Ascending aorta (tissue), 2 donors: Measurements from ENCODE around the gene CTXN1. TPM values are rescaled to one million over a fixed set of nuclear protein-coding genes. Genes with fewer than 3 reads are reported as not detected.

Experiments used
- DNase-seq, 2 donors: peaks; one replicate each; pipeline ENCODE4 v3.0.0-alpha.2; 2019; ENCODE audit warnings: low spot score in 2 of 2
- H3K27ac ChIP-seq, 2 donors: fragments of 200-600 bp; sonication (generic); one replicate each; pipeline ENCODE4 v1.5.1; 2016 to 2017; ENCODE audit warnings: mild to moderate bottlenecking in 1 of 2
- H3K27me3 ChIP-seq: fragments of 200-600 bp; sonication (generic); one replicate; pipeline ENCODE4 v1.5.1; 2017
- H3K36me3 ChIP-seq, 2 donors: fragments of 200-600 bp; sonication (generic); one replicate each; pipeline ENCODE4 v1.5.1; 2016
- H3K4me1 ChIP-seq, 2 donors: fragments of 200-600 bp; sonication (generic); one replicate each; pipeline ENCODE4 v1.5.1; 2016 to 2017; ENCODE audit warnings: mild to moderate bottlenecking in 1 of 2
- H3K4me3 ChIP-seq, 2 donors: fragments of 200-600 bp; sonication (generic); one replicate each; pipeline ENCODE4 v1.5.1; 2016 to 2017; ENCODE audit warnings: mild to moderate bottlenecking in 1 of 2
- H3K9me3 ChIP-seq, 2 donors: fragments of 200-600 bp; sonication (generic); one replicate each; pipeline ENCODE4 v1.5.1; 2016
- intact Hi-C: fragments of 100-400 bp; cut with DNase I; formaldehyde crosslinking; loops from one replicate; pipeline ENCODE4 v1.15.1; 2023
- total RNA-seq: library from RNA; depleted of rRNA; stranded (reverse); fragments of >200 nt; gene quantifications from one replicate; pipeline ENCODE4 v1.1.0, GENCODE V29; 2016
- TF ChIP-seq, protein P1 (sequence below), 3 experiments: fragments of 200-600 bp in 2 of 3; fragments of 450-650 bp in 1 of 3; sonication (generic) in 2 of 3; IDR thresholded peaks; one replicate each; pipeline ENCODE4 v1.5.1; 2016 to 2019; ENCODE audit warnings: antibody characterized with exemption in 3 of 3, mild to moderate bottlenecking in 1 of 3, moderate library complexity in 1 of 3

CTXN1 gene
- total RNA-seq, 1 donor from 2014 or later: not detected

DNA sequence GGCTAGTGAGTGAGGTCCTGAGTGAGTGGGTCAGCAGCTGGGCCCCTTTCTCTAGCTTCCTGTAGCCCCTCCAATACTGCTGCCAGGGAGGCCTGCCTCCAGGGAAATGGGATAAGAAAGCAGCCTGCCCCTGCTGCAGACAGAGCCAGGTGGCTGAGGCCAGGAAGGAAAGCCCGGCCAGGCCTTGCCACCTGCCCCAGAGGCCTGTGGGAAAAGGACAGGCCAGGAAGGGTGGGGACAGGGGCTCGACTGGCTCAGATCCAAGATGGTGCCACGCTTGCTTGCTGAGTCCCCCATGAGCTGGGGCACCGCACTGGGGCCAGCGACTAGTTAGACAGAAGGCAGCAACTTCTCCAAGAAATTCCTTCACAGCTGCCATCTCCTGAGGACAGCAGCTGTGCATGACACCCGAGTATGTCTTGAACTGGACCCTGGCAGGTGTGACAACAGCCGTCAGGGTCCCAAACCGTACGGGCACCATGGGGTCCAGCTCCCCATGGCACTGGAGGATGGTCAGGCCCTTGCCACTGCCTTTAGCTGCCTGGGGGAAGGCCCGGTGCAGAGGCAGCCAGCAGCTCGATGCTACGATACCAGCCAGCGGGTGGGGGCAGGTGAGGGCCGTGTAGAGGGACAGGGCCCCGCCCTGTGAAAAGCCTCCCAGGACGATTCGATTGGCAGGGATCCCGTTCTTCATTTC, 46.7 kb downstream of the CTXN1 start:
- DNase-seq: no peak
- TF ChIP-seq, protein P1, sequence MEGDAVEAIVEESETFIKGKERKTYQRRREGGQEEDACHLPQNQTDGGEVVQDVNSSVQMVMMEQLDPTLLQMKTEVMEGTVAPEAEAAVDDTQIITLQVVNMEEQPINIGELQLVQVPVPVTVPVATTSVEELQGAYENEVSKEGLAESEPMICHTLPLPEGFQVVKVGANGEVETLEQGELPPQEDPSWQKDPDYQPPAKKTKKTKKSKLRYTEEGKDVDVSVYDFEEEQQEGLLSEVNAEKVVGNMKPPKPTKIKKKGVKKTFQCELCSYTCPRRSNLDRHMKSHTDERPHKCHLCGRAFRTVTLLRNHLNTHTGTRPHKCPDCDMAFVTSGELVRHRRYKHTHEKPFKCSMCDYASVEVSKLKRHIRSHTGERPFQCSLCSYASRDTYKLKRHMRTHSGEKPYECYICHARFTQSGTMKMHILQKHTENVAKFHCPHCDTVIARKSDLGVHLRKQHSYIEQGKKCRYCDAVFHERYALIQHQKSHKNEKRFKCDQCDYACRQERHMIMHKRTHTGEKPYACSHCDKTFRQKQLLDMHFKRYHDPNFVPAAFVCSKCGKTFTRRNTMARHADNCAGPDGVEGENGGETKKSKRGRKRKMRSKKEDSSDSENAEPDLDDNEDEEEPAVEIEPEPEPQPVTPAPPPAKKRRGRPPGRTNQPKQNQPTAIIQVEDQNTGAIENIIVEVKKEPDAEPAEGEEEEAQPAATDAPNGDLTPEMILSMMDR (IDR thresholded peaks at IDR 0.05): no peak
- Histone ChIP-seq H3K4me1 (no peaks in the 10 kb centered on the region), H3K4me3 (no peak overlapping the region), H3K9me3 (no peaks in the 10 kb centered on the region), H3K27ac (no peak overlapping the region), H3K27me3 (peaks cover 5% of the 10 kb centered on the region), H3K36me3 (no peaks in the 10 kb centered on the region)
- intact Hi-C loops: no loop called here

DNA sequence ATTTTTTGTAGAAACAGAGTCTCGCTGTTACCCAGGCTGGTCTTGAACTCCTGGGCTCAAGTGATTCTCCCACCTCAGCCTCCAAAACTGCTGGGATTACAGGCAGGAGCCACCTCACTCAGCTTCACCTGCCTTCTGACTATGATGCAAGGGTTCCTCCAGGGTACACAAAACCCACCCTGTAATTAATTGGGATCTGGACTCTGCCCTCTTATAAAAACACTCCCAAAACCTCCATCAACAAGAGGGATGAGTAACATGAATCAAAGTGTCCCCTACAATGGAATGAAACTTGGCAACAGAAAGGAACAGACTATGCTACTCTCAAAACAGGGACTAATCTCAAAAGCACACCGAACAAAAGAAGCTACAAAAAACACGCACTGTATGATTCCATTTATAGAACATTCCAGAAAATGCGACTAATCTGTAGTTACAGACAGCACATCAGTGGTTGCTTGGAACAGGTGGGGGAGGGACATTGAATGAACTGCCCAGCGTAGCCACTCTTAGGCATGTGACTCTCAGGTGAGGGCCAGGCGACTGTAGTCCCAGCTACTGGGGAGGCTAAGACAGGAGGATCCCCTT, 48.6 kb downstream of the CTXN1 start:
- Histone ChIP-seq H3K36me3 (no peaks in the 10 kb centered on the region), H3K4me3 (no peak overlapping the region), H3K9me3 (no peaks in the 10 kb centered on the region), H3K4me1 (peaks cover 0 to 5% of the 10 kb centered on the region in 2 donors), H3K27ac (no peak overlapping the region), H3K27me3 (peaks cover 16% of the 10 kb centered on the region)
- TF ChIP-seq, protein P1 (IDR thresholded peaks at IDR 0.05): no peak
- no peak for DNase-seq
- intact Hi-C loops: no loop called here

DNA sequence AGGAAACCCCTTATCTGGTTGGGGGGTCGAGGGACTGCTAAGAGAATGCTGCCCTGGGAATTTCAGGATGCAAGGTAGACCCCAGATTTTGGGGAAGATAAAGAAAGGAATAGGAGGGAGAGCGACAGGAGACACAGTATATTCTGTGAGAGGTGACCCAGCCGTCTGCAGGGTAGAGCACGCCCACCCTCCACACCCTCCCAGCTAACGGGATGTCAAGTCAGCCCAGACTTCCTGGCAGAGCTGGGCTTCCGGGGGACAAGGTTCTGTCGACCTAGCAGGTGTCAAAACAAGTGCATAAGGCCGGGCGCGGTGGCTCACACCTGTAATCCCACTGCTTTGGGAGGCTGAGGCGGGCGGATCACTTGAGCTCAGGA, 51.0 kb downstream of the CTXN1 start:
- H3K9me3 ChIP-seq: no peaks in the 10 kb centered on the region
- DNase-seq: no peak
- TF ChIP-seq, protein P1 (IDR thresholded peaks at IDR 0.05): no peak
- no peak overlapping the region for H3K4me3 ChIP-seq
- H3K27me3 ChIP-seq: peaks cover 16% of the 10 kb centered on the region
- H3K27ac ChIP-seq: no peak overlapping the region
- no peaks in the 10 kb centered on the region for H3K36me3 ChIP-seq
- intact Hi-C loops: no loop called here
- peaks cover 0 to 5% of the 10 kb centered on the region in 2 donors for H3K4me1 ChIP-seq

Other genes starting within 250 kb of the CTXN1 start
- gene MCEMP1, start 249.0 kb downstream of the CTXN1 start, total RNA-seq: not detected
- 166 TPM for gene TRAPPC5, start 245.3 kb downstream of the CTXN1 start, total RNA-seq
- gene FCER2, start 224.0 kb downstream of the CTXN1 start, total RNA-seq: not detected
- 1.7 TPM for gene CLEC4G, start 194.0 kb downstream of the CTXN1 start, total RNA-seq
- gene CD209, start 178.6 kb downstream of the CTXN1 start, total RNA-seq: 12.6 TPM
- gene CLEC4M, start 162.9 kb downstream of the CTXN1 start, total RNA-seq: not detected
- gene EVI5L, start 95.9 kb downstream of the CTXN1 start, total RNA-seq: 27.7 TPM
- gene PRR36, start 51.7 kb downstream of the CTXN1 start, total RNA-seq: not detected
- not detected for gene LRRC8E, start 37.6 kb downstream of the CTXN1 start, total RNA-seq
- 37.3 TPM for gene MAP2K7, start 22.3 kb downstream of the CTXN1 start, total RNA-seq
- 7.1 TPM for gene TGFBR3L, start 11.3 kb downstream of the CTXN1 start, total RNA-seq
- gene SNAPC2, start 5.8 kb downstream of the CTXN1 start, total RNA-seq: 30.5 TPM
- 151 TPM for gene TIMM44, start 17.5 kb upstream of the CTXN1 start, total RNA-seq
- gene ELAVL1, start 79.5 kb upstream of the CTXN1 start, total RNA-seq: 19.9 TPM
- not detected for gene CCL25, start 126.6 kb upstream of the CTXN1 start, total RNA-seq
- not detected for gene FBN3, start 223.5 kb upstream of the CTXN1 start, total RNA-seq